DND-41 (cell line): ENCODE results near the gene EML6.

Experiments
- CTCF ChIP-seq: IDR thresholded peaks from 2 replicates; pipeline ENCODE4 v1.5.1; 2012; ENCODE audit warnings: borderline replicate concordance, low read length, moderate library complexity, mild to moderate bottlenecking; ENCODE audit not compliant: poor library complexity, severe bottlenecking; ENCODE audit errors: extremely low read depth
- EZH2 ChIP-seq: IDR thresholded peaks from 3 replicates; pipeline ENCODE4 v1.6.1; 2012; ENCODE audit warnings: borderline replicate concordance, low read depth, mild to moderate bottlenecking, moderate library complexity, low read length, inconsistent platforms; ENCODE audit not compliant: severe bottlenecking

- no peak for TF ChIP-seq CTCF
- TF ChIP-seq EZH2, result no peak
Measured at GRCh38 chr2:54685263-54685775, 38.1 kb upstream of the EML6 start.
